Mucosa of descending colon (tissue), 3 donors: Measurements from ENCODE around the gene NBEAL2. TPM values are rescaled to one million over a fixed set of nuclear protein-coding genes. Genes with fewer than 3 reads are reported as not detected.
A peak's percentile ranks its signal among the peaks of the same experiment; 100 is the strongest.

Experiments
- ATAC-seq: fragments of 200-7000 bp; cut with Tn5 transposase; one replicate; pipeline ENCODE4 v1.9.1; 2020; ENCODE audit warnings: mild to moderate bottlenecking, moderate library complexity
- DNase-seq, 3 donors: peaks; one replicate each; pipeline ENCODE4 v3.0.0-alpha.2; 2020
- H3K36me3 ChIP-seq: fragments of 200-600 bp; one replicate; pipeline ENCODE4 v1.8.0; 2021; ENCODE audit warnings: low read depth, mild to moderate bottlenecking
- H3K4me1 ChIP-seq: fragments of 200-600 bp; one replicate; pipeline ENCODE4 v1.8.0; 2021; ENCODE audit warnings: low read depth, mild to moderate bottlenecking
- H3K4me3 ChIP-seq: fragments of 200-600 bp; one replicate; pipeline ENCODE4 v1.8.0; 2021; ENCODE audit warnings: mild to moderate bottlenecking
- H3K9me3 ChIP-seq: fragments of 200-600 bp; one replicate; pipeline ENCODE4 v1.8.0; 2021; ENCODE audit warnings: mild to moderate bottlenecking
- intact Hi-C, 2 donors: fragments of 100-400 bp; cut with DNase I in 1 of 2; cut with micrococcal nuclease in 1 of 2; formaldehyde crosslinking; loops; one replicate each; pipeline versions ENCODE4 v1.11.0 to v1.11.1; 2022; cut with DNase I, micrococcal nuclease
- total RNA-seq, 3 donors: library from RNA; stranded (reverse); fragmentation: NEBNext Ultra II Directional in 2 of 3; extraction: Animal tissue kit (Norgen Biotek cat#: 25700) in 2 of 3; gene quantifications; one replicate each; pipeline versions ENCODE4 v1.2.1 to v1.2.4, GENCODE V29; 2021 to 2023
- TF ChIP-seq, protein P1 (sequence below): fragments of 200-600 bp; IDR thresholded peaks from one replicate; pipeline ENCODE4 v1.8.0; 2022; ENCODE audit warnings: antibody characterized with exemption, mild to moderate bottlenecking
- donor health status: DM: no; HTN: no; CAD: no; lungs with moderate emphysema.
- donor health status: DM: no; HTN: no; CAD: no.
- donor health status: DM: no; HTN: yes; CAD: no.

The NBEAL2 gene
- total RNA-seq, 3 donors from 2014 or later: 49.2 to 94.0 (median 53.7) TPM

DNA sequence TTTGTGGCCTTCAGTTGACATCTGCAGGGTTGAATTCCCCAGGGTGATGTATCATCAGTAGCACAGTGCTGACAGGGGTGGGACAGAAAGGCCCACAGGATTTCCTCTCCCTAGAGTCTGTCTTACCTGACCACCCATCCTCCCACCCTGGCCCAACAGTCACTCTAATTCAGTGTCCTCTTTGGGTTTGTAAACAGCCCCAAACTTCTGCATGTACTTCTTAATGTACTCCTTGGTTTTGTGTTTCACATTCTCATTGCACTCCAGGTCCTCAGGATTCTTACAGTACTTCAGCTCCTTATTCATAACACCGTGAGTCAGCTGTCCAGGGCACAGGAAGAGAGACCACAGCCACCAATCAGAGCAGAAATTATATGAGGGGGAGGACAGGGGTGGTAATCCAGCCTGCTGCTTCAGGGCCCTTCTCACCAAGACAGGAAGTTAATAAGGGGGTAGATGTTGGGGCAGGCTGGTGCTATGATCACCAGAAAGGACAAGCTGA lies 37.5 kb downstream of the NBEAL2 start:
- DNase-seq: no peak
- Histone ChIP-seq H3K9me3 (no peaks in the 10 kb centered on the region), H3K4me1 (no peaks in the 10 kb centered on the region), H3K36me3 (no peaks in the 10 kb centered on the region), H3K4me3 (no peak overlapping the region)
- peak; percentile 50 for ATAC-seq
- TF ChIP-seq, protein P1, sequence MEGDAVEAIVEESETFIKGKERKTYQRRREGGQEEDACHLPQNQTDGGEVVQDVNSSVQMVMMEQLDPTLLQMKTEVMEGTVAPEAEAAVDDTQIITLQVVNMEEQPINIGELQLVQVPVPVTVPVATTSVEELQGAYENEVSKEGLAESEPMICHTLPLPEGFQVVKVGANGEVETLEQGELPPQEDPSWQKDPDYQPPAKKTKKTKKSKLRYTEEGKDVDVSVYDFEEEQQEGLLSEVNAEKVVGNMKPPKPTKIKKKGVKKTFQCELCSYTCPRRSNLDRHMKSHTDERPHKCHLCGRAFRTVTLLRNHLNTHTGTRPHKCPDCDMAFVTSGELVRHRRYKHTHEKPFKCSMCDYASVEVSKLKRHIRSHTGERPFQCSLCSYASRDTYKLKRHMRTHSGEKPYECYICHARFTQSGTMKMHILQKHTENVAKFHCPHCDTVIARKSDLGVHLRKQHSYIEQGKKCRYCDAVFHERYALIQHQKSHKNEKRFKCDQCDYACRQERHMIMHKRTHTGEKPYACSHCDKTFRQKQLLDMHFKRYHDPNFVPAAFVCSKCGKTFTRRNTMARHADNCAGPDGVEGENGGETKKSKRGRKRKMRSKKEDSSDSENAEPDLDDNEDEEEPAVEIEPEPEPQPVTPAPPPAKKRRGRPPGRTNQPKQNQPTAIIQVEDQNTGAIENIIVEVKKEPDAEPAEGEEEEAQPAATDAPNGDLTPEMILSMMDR: no peak
- intact Hi-C loops: no loop called here

DNA sequence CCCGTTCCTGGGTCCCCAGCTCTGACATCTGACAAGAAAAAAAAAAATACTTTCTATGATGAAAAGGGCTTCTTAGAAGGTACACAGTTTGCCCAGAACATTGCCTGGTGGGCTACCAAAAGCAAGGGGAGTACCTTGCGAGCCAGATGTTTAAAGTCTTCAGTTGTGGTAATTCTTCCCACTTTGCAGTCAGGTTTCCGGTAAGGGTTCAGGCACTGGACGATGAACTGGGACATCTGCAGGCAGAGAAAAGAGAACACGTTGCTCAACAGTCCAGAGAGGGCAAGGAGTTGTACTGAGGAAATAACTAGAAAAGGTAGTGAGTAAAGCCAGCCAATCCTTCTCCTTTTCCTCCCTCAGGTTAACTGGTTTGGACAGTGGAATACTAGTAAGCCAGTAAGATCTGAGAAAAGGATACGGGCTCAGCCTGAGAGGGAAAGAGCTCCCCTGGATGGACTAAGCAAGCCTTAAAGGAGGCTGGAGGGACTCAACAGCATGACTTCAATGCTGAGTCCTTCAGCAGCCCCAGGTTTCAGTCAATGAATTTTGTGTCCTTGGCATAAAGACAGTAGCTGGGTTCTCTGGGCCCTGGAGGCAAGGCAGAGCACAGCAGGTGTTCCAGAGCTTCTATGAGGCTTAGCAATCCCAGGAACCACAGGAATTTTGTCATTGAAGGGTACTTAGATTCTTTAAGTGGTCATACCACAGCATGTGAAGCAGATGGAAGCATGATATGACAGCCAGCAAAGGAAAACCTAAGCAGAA lies 38.2 kb downstream of the NBEAL2 start:
- TF ChIP-seq, protein P1: no peak
- H3K36me3 ChIP-seq: no peaks in the 10 kb centered on the region
- DNase-seq: no peak
- H3K9me3 ChIP-seq: no peaks in the 10 kb centered on the region
- no peak for ATAC-seq
- H3K4me1 ChIP-seq: peaks cover 5% of the 10 kb centered on the region
- H3K4me3 ChIP-seq: no peak overlapping the region
- intact Hi-C loops: no loop called here

DNA sequence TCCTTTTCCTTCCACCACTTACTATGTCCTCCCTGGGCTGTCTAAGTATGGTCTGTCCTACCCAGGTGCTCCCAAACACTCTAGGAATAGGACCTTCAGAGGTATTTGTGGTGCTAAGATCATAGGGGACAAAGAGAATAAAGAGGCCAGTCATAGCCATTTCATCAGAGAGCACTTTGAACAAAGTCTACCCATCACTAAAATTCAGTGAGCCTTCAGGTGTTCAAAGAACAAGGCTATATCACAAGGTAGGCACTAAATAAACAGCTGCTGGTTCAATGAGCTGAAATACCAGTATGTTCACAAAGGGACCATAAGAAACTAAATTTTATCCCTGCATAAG lies 38.8 kb downstream of the NBEAL2 start:
- Histone ChIP-seq H3K4me3 (no peak overlapping the region), H3K36me3 (no peaks in the 10 kb centered on the region), H3K9me3 (no peaks in the 10 kb centered on the region), H3K4me1 (peaks cover 6% of the 10 kb centered on the region)
- intact Hi-C loops: no loop called here
- TF ChIP-seq, protein P1: no peak
- DNase-seq (no peak), ATAC-seq (no peak)

DNA sequence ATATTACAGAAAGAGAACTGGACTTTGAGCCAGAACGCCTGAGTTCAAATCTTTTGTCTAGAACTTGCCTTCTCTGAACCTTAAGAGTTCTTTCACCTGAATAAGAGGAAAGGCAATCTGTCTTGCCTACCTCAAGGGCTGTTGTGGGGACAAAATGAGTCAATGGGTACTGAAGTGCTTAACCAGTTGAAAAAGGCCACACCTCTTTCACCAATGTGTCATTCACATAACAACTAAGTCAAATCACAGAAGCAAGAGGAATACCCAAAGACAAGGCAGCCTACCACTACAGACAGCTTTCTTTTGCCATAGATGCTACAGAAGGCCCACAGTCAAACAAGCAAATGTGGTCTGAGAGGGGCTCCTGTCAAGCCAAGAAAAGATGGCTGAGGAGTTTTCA lies 39.7 kb downstream of the NBEAL2 start:
- ATAC-seq: no peak
- Histone ChIP-seq H3K36me3 (no peaks in the 10 kb centered on the region), H3K4me3 (no peak overlapping the region), H3K4me1 (peaks cover 6% of the 10 kb centered on the region), H3K9me3 (no peaks in the 10 kb centered on the region)
- DNase-seq: no peak
- intact Hi-C loops: no loop called here
- TF ChIP-seq, protein P1: no peak

DNA sequence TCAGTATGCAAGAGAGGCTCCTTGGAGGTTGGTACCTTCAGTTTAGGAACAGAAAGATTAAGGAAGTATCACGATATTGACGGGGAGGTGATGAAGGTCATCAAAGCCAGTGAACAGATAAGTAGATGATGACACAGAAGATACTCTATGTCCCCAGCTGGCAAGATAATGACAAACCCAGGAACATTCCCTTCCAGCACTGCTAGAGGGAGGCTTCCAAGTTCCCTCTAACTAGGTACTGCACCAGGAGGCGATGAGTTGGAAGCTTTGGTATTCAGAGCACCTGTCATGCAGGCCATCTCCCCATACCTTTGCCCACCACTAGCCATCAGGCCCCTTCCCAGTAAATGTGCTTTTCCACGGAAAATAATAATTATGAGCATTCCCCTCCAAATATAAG lies 40.8 kb downstream of the NBEAL2 start:
- TF ChIP-seq, protein P1: no peak
- H3K9me3 ChIP-seq: no peaks in the 10 kb centered on the region

More for the DNA sequence above, 40.8 kb downstream of the NBEAL2 start:
- ATAC-seq: no peak
- Histone ChIP-seq H3K4me3 (no peak overlapping the region), H3K4me1 (peaks cover 6% of the 10 kb centered on the region), H3K36me3 (no peaks in the 10 kb centered on the region)
- no peak for DNase-seq
- intact Hi-C loops: no loop called here
